Body of pancreas (tissue), 4 donors: Measurements from ENCODE around the gene MYO1E. TPM values are rescaled to one million over a fixed set of nuclear protein-coding genes. Genes with fewer than 3 reads are reported as not detected.

Source experiments
- ATAC-seq: fragments of 150-250 bp; one replicate; pipeline ENCODE4 v1.9.1; 2016
- DNase-seq, 4 donors: peaks; one replicate each; pipeline ENCODE4 v3.0.0-alpha.2; 2019
- H3K27ac ChIP-seq, 4 donors: fragments of 200-600 bp; sonication (generic); 1 replicate in 3 of 4; 2 replicates in 1 of 4; pipeline versions ENCODE4 v1.5.1 to v1.6.1; 2016 to 2019; ENCODE audit warnings: mild to moderate bottlenecking in 1 of 4, mixed read lengths in 1 of 4, moderate library complexity in 1 of 4
- H3K27me3 ChIP-seq, 2 donors: fragments of 200-600 bp; sonication (generic); one replicate each; pipeline ENCODE4 v1.6.0; 2016; ENCODE audit warnings: mild to moderate bottlenecking in 1 of 2
- H3K36me3 ChIP-seq, 2 donors: fragments of 200-600 bp; sonication (generic); replicated peaks in 1 of 2; 2 replicates each; pipeline ENCODE4 v1.5.1; 2016; ENCODE audit warnings: low read depth in 2 of 2; ENCODE audit not compliant: insufficient read depth in 1 of 2
- H3K4me1 ChIP-seq: fragments of 200-600 bp; sonication (generic); one replicate; pipeline ENCODE4 v1.6.0; 2016
- H3K4me3 ChIP-seq, 2 donors: fragments of 200-600 bp; sonication (generic); 1 replicate in 1 of 2; 2 replicates in 1 of 2; pipeline ENCODE4 v1.5.1; 2016 to 2019
- H3K9me3 ChIP-seq, 3 donors: fragments of 200-600 bp; sonication (generic); 1 replicate in 2 of 3; 2 replicates in 1 of 3; pipeline ENCODE4 v1.5.1; 2016
- CTCF ChIP-seq, 7 experiments: fragments of 450-650 bp in 4 of 7; fragments of 200-600 bp in 3 of 7; sonication (generic) in 3 of 7; IDR thresholded peaks; one replicate each; pipeline ENCODE4 v1.5.1; 2016 to 2019; ENCODE audit warnings: antibody characterized with exemption in 7 of 7
- POLR2A ChIP-seq, 3 donors: fragments of 450-650 bp; IDR thresholded peaks; one replicate each; pipeline ENCODE4 v1.6.1; 2016; ENCODE audit warnings: antibody characterized with exemption in 3 of 3, mild to moderate bottlenecking in 2 of 3
- WGBS, 2 donors: methylation state at CpG; one replicate each; pipeline ENCODE4 v1.1.5; 2017; 5-methylcytosine and 5-hydroxymethylcytosine counted together
- intact Hi-C: fragments of 100-400 bp; cut with DNase I; formaldehyde crosslinking; loops from one replicate; pipeline ENCODE4 v1.15.1; 2023
- total RNA-seq, 2 donors: library from RNA; depleted of rRNA; stranded (reverse); fragments of >200 nt; gene quantifications; one replicate each; pipeline ENCODE4 v1.1.0, GENCODE V29; 2016

MYO1E gene
- total RNA-seq, 2 donors from 2014 or later, result 14.0 to 48.5 TPM

DNA sequence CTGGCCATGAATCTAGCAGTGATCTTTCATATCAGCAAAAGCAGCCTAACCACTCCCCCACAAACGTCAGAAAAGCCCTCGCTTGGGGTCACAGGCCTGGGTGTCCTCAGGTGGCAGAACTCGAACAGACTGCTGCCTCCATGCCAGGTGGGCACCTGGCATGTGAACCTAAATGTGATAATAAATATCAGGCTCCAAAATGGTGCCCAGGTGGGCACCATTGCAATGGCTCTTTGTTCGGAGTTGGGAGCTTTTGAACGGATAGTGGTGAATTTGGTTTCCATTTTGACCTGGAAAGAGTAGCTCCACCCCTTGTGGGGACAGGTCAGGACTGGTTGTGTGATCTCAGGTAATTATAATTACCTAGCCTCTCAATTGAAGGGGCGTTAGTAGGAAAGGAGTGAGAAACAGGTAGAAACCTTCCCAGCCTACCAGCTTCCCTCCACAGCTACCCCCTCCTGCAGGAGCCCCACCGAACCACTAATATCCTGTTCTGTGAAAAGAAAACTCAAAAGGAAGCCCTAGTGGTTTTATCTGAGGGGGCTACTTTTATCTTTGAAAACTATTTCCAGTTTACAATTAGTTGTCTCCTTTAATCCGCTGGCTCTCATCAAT lies 18.1 kb downstream of the MYO1E start:
- Histone ChIP-seq H3K4me1 (peaks cover 8% of the 10 kb centered on the region), H3K36me3 (no peaks in the 10 kb centered on the region), H3K9me3 (no peaks in the 10 kb centered on the region), H3K4me3 (no peak overlapping the region), H3K27ac (no peak overlapping the region), H3K27me3 (no peaks in the 10 kb centered on the region)
- intact Hi-C loops, result no loop called here
- WGBS, 2 donors, result 70 to 81% methylated on average over 8 of the region's 8 CpGs
- no peak for TF ChIP-seq CTCF (IDR thresholded peaks at IDR 0.05)
- no peak for DNase-seq
- no peak for ATAC-seq

GRCh38 chr15:59353994-59354416 lies 18.7 kb downstream of the MYO1E start:
- TF ChIP-seq POLR2A (IDR thresholded peaks at IDR 0.05) (no peak), CTCF (IDR thresholded peaks at IDR 0.05) (no peak)
- Histone ChIP-seq H3K4me3 (no peak overlapping the region), H3K36me3 (no peaks in the 10 kb centered on the region), H3K27me3 (no peaks in the 10 kb centered on the region), H3K9me3 (no peaks in the 10 kb centered on the region), H3K4me1 (peaks cover 8% of the 10 kb centered on the region), H3K27ac (no peak overlapping the region)
- DNase-seq (no peak), ATAC-seq (no peak)
- intact Hi-C loops, result no loop called here
- WGBS, 2 donors, result 79 to 90% methylated on average over 6 of the region's 6 CpGs

DNA sequence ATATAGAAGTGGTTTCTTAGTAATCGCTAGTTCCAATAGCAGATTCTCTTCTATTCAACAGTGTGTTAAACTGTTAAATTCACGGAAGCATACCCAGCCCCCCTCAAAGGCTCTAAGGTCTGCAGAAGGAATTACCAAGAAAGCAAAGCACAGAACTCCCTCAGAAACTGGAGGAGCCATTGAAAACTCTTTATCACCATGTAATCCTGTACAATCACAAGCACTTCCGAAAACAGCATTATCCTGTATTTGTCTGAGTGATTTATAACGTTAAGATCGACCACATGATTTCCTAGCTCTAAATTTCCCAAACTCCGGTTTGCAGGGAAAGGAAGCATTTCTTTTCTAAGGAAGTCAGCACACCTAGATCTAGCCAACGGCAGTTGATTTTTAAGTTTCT lies 20.0 kb downstream of the MYO1E start:
- intact Hi-C loops, result no loop called here
- DNase-seq (no peak), ATAC-seq (no peak)
- 27 to 57% methylated on average over 7 of the region's 7 CpGs for WGBS, 2 donors
- Histone ChIP-seq H3K27ac (no peak overlapping the region), H3K4me3 (no peak overlapping the region), H3K27me3 (no peaks in the 10 kb centered on the region), H3K9me3 (no peaks in the 10 kb centered on the region), H3K4me1 (peaks cover 8% of the 10 kb centered on the region), H3K36me3 (no peaks in the 10 kb centered on the region)
- TF ChIP-seq POLR2A (IDR thresholded peaks at IDR 0.05), result no peak
- no peak for TF ChIP-seq CTCF (IDR thresholded peaks at IDR 0.05)

- Histone ChIP-seq H3K4me1 (peaks cover 8% of the 10 kb centered on the region), H3K4me3 (no peak overlapping the region)
- WGBS, 2 donors, result 77 to 87% methylated on average over 9 of the region's 9 CpGs
These were observed 20.5 kb downstream of the MYO1E start for GRCh38 chr15:59352189-59352588.

More at GRCh38 chr15:59352189-59352588, 20.5 kb downstream of the MYO1E start:
- Histone ChIP-seq H3K36me3 (no peaks in the 10 kb centered on the region), H3K9me3 (no peaks in the 10 kb centered on the region), H3K27me3 (no peaks in the 10 kb centered on the region), H3K27ac (no peak overlapping the region)
- no peak for DNase-seq
- TF ChIP-seq POLR2A (IDR thresholded peaks at IDR 0.05), result no peak
- TF ChIP-seq CTCF (IDR thresholded peaks at IDR 0.05), result no peak
- intact Hi-C loops, result no loop called here
- ATAC-seq, result no peak
